ENCODE measurements around the gene TSR3. TPM values are rescaled to one million over a fixed set of nuclear protein-coding genes. Genes with fewer than 3 reads are reported as not detected.

The TSR3 gene
- total RNA-seq, 1 experiment from 2014 or later = 117 TPM

Other genes with a start within 250 kb of the TSR3 start
- gene CACNA1H, start 198.8 kb downstream of the TSR3 start, total RNA-seq (2014; rRNA removed) = 4.1 and 7.8 TPM in 2 replicates
- not detected in 2 replicates for gene TPSG1, start 126.6 kb downstream of the TSR3 start, total RNA-seq (2014; rRNA removed)
- gene TPSB2, start 121.7 kb downstream of the TSR3 start, total RNA-seq (2014; rRNA removed) = not detected in 2 replicates
- not detected in 2 replicates for gene TPSAB1, start 111.2 kb downstream of the TSR3 start, total RNA-seq (2014; rRNA removed)
- gene TPSD1, start 95.8 kb downstream of the TSR3 start, total RNA-seq (2014; rRNA removed) = not detected in 2 replicates
- 71.3 and 116 TPM in 2 replicates for gene UBE2I, start 42.2 kb downstream of the TSR3 start, total RNA-seq (2014; rRNA removed)
- 13.1 and 18.2 TPM in 2 replicates for gene BAIAP3, start 18.2 kb downstream of the TSR3 start, total RNA-seq (2014; rRNA removed)
- 36.0 and 36.3 TPM in 2 replicates for gene GNPTG, start 53 bp upstream of the TSR3 start, total RNA-seq (2014; rRNA removed)
- gene UNKL, start 62.8 kb upstream of the TSR3 start, total RNA-seq (2014; rRNA removed) = 18.8 and 33.9 TPM in 2 replicates
- gene UQCC4, start 68.9 kb upstream of the TSR3 start, total RNA-seq (2014; rRNA removed) = 27.0 and 33.2 TPM in 2 replicates
- not detected in 2 replicates for gene PERCC1, start 79.2 kb upstream of the TSR3 start, total RNA-seq (2014; rRNA removed)
- gene CCDC154, start 92.7 kb upstream of the TSR3 start, total RNA-seq (2014; rRNA removed) = not detected in 2 replicates
- gene CLCN7, start 123.2 kb upstream of the TSR3 start, total RNA-seq (2014; rRNA removed) = 48.2 and 66.6 TPM in 2 replicates
- 0.22 and 0.40 TPM in 2 replicates for gene PTX4, start 137.1 kb upstream of the TSR3 start, total RNA-seq (2014; rRNA removed)
- 37.8 and 61.3 TPM in 2 replicates for gene TELO2, start 141.5 kb upstream of the TSR3 start, total RNA-seq (2014; rRNA removed)
- gene TMEM204, start 181.8 kb upstream of the TSR3 start, total RNA-seq (2014; rRNA removed) = not detected in 2 replicates